LHCN-M2 (cell line): ENCODE measurements around the gene NENF. TPM values are rescaled to one million over a fixed set of nuclear protein-coding genes. Genes with fewer than 3 reads are reported as not detected.
"Not testable (repeated sequence)": the region's sequence is repeated elsewhere in the genome, so short reads cannot be mapped to it uniquely, and the experiment has no call there.

Source experiments
- DNase-seq: peaks from one replicate; pipeline ENCODE4 v3.0.0-alpha.2; 2012; ENCODE audit warnings: low read depth
- total RNA-seq: library from RNA; depleted of rRNA; stranded (reverse); fragments of >200 nt; gene quantifications from 2 replicates; pipeline ENCODE4 v1.2.3, GENCODE V29; 2014; rRNA removed

NENF gene
- total RNA-seq, 1 experiment from 2014 or later, result 58.0 TPM

DNA sequence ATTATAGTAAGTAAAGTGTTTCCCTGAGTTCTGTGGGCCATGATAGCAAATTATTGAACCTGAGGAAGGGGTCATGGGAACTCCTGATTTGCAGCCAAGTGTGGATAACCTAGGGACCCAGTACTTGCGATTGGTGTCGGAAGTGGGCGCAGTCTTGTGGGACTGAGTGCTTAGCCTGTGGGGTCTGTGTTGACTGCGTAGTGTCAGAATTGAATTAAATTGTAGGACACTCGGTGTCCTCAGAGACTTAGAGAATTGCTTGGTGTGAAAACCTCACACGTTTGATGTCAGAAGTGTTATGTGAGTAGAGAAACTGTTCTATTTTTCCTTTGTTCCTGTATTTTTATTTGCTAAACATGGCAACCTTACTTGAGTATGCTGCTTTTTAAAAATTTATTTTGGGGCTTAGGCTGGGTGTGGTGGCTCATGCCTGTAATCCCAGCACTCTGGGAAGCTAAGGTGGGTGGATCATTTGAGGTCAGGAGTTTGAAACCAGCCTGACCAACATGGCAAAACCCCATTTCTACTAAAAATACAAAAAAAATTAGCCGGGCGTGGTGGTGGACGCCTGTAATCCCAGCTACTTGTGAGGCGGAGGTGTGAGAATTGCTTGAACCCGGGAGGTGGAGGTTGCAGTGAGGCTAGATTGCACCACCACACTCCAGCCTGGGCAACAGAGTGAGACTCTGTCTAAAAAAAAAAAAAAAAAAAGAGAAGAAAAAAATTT, 48.2 kb downstream of the NENF start:
- DNase-seq, result not testable (repeated sequence)

GRCh38 chr1:212481438-212481767, 48.7 kb downstream of the NENF start:
- DNase-seq, result no peak

GRCh38 chr1:212482006-212482636, 49.4 kb downstream of the NENF start:
- DNase-seq, result no peak

GRCh38 chr1:212482637-212483441, 50.1 kb downstream of the NENF start:
- peak; percentile 98 for DNase-seq

- DNase-seq, result peak; percentile 90
These were observed 52.2 kb downstream of the NENF start for GRCh38 chr1:212484701-212485570.

GRCh38 chr1:212485571-212485912, 52.8 kb downstream of the NENF start:
- DNase-seq, result no peak

DNA sequence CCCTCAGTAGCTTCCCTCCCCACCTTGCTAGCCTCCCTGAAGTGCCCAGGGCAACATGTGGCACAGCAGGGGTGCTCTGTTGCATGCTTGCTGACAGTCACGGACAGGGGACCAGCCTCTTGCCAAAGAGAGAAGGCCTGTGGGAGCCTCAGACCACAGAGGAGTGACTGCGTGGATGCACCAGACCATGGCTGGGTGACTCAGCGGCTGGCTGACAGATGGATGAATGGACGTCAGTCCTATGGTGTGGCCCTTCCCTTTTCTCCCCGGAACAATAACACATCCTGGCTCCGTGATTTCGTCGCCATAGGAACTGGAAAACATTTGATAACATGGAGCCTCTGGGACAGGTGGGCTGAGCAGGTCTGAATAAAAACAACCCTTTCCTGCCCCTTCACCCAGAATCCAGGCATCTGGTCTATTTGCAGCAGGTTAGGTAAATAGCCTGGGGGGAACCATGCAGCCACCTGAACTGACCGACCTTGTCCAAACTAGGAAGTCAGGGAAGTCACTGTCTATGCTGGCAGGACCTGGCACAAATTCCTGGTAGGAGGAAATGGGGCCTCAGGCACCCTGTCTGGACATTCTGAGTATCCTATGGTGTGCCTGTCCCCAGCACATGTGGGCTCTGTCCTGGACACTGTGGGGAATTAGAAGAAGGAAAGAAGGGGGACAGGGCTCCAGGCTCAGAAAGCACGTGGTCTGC, 53.3 kb downstream of the NENF start:
- DNase-seq, result peak; percentile 95

- DNase-seq, result no peak
These were observed 53.9 kb downstream of the NENF start for GRCh38 chr1:212486619-212486975.

DNA sequence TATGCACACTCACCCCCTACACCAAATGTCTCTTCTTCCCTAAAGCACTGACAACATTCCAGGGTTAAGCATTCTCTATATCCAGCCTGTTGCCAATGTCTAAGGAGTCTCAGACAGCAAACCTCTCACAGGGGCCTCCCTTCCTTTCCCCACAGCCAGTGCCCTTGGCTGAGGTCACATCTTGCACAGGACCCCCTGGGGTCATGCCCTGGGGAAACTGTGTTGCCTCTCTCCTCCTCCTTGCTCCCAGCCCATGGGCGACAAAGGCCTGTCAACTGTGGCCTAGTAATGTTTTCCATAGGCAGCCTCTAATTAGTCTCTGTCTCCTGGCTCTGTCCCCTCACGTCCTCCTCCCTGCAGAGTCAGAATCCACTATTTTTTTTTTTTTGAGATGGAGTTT, 54.6 kb downstream of the NENF start:
- no peak for DNase-seq

DNA sequence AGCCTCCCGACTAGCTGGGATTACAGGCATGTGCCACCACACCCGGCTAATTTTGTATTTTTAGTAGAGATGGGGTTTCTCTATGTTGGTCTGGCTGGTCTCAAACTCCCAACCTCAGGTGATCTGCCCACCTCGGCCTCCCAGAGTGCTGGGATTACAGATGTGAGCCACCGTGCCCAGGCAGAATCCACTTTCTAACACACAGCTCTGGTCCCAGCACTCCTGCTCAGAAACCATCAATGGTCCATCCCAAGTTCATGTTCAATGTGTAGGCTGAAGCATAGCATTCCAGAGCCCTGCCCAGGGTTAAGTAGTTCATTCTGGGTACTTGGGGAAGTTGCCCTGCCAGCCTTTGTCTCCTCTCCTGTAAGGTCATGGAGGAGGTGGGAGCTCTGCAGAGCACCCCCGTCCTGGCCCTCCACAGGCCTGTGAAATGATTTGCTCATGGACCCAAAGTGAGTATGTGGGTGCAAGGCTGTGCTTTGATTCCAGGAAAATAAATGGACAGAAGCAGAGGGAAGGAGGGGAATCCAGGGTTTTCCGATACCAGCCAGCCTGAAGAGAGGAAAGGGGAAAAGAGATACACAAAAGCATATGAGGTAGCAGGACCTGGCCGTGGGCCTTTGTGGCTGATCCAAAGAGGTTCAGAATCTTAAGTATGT, 55.2 kb downstream of the NENF start:
- no peak for DNase-seq

GRCh38 chr1:212488436-212489283, 55.9 kb downstream of the NENF start:
- peak; percentile 29 for DNase-seq

GRCh38 chr1:212489284-212489859, 56.7 kb downstream of the NENF start:
- DNase-seq, result no peak

DNA sequence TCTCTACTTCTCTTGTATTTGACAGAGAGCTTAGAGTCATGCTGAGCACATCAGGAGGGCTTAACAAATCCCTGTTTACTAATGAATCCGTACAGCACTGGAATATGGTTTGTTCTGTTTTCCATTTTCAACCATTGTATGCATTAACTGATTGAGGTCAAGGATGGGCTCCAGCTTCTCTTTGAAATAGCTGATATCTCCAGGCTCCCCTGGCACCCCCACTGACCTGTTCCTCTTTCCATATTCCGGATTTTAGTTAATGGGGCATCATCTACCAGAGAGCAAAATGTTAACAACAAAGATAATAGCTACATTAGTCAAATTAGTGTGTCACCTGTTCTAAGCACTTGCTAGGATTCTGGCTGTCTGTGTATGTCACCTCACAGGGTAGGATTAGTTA, 57.6 kb downstream of the NENF start:
- DNase-seq, result no peak

- DNase-seq, result no peak
These were observed 58.7 kb downstream of the NENF start for GRCh38 chr1:212491454-212491853.

Other genes starting within 250 kb of the NENF start
- 11.5 and 13.0 TPM in 2 replicates for gene PPP2R5A, start 147.5 kb upstream of the NENF start, total RNA-seq
- 8.7 and 10.7 TPM in 2 replicates for gene PACC1, start 18.0 kb upstream of the NENF start, total RNA-seq
- 0.58 and 1.1 TPM in 2 replicates for gene ATF3, start 175.8 kb downstream of the NENF start, total RNA-seq